Prostate gland (tissue), 2 donors: ENCODE results near the gene RASGRP4.

Experiments used
- POLR2AphosphoS5 ChIP-seq: sonication (generic); formaldehyde crosslinking; IDR thresholded peaks from one replicate; pipeline ENCODE4 v1.6.1; 2017; ENCODE audit warnings: antibody characterized with exemption
- TF ChIP-seq, protein P1 (sequence below), 4 experiments: fragments of 200-600 bp in 2 of 4; fragments of 450-650 bp in 2 of 4; sonication (generic) in 2 of 4; IDR thresholded peaks; 1 replicate in 3 of 4; 2 replicates in 1 of 4; pipeline ENCODE4 v1.5.1; 2016 to 2019; ENCODE audit warnings: antibody characterized with exemption in 4 of 4, mild to moderate bottlenecking in 2 of 4, moderate library complexity in 2 of 4

DNA sequence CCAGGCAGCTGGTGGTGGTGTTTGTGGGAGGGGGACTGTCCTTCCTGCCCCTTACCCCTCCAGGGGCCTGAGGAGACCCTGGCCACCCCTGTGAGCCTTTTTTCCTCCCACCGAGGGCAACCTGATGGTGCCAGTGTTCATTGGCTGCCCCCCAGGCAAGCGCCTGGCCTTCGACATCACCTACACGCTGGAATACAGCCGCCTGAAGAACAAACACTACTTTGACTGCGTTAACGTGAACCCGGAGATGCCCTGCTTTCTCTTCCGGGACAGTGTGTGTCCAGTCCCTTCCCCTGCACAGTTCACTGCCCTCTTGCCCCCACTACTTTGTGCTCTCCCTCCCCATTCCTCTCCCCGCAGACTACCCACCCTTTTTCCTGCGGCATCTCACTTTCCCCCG lies 59.0 kb downstream of the RASGRP4 start:
- TF ChIP-seq, protein P1, sequence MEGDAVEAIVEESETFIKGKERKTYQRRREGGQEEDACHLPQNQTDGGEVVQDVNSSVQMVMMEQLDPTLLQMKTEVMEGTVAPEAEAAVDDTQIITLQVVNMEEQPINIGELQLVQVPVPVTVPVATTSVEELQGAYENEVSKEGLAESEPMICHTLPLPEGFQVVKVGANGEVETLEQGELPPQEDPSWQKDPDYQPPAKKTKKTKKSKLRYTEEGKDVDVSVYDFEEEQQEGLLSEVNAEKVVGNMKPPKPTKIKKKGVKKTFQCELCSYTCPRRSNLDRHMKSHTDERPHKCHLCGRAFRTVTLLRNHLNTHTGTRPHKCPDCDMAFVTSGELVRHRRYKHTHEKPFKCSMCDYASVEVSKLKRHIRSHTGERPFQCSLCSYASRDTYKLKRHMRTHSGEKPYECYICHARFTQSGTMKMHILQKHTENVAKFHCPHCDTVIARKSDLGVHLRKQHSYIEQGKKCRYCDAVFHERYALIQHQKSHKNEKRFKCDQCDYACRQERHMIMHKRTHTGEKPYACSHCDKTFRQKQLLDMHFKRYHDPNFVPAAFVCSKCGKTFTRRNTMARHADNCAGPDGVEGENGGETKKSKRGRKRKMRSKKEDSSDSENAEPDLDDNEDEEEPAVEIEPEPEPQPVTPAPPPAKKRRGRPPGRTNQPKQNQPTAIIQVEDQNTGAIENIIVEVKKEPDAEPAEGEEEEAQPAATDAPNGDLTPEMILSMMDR (IDR thresholded peaks at IDR 0.05) = no peak
- no peak for TF ChIP-seq POLR2AphosphoS5
